Measurements from ENCODE around the gene SMAD1.

DNA sequence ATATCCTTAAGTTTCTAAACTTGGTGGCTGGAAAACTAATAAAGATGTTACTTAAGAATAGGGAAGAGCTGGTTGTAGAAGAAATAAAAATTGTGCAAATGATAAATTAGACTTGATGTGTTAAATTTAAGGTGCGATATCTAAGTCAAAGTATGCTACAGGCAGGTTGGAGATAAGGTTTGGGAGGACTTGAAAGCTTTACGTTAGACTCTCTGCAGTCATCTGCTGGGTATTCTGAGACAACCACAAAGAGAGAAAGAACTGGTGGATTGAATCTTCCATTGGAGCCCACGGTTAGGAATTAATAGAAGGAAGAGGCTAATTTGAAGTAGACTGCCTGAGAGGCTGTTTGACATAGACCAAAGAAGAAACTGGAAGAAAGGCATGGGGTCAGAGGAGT, 7.9 kb downstream of the SMAD1 start:
- no peak for TF ChIP-seq EZH2 (IDR thresholded peaks at IDR 0.05)
- no peak for TF ChIP-seq POLR2AphosphoS5 (IDR thresholded peaks at IDR 0.05; ENCODE audit: borderline replicate concordance, low read depth, low read length)
- TF ChIP-seq FOXP2 (optimal IDR thresholded peaks at IDR 0.05; ENCODE audit: control extremely low read depth, extremely low read length, insufficient read depth): no peak
